GM18907 (cell line): Measurements from ENCODE around the gene STUB1.
A peak's percentile ranks its signal among the peaks of the same experiment; 100 is the strongest.

Source experiments
- ATAC-seq: cut with Tn5 transposase; IDR thresholded peaks from one replicate; pipeline ENCODE4 v1.9.1; 2021; ENCODE audit warnings: mild to moderate bottlenecking, moderate library complexity; ENCODE audit not compliant: unreplicated experiment

The STUB1 gene

DNA sequence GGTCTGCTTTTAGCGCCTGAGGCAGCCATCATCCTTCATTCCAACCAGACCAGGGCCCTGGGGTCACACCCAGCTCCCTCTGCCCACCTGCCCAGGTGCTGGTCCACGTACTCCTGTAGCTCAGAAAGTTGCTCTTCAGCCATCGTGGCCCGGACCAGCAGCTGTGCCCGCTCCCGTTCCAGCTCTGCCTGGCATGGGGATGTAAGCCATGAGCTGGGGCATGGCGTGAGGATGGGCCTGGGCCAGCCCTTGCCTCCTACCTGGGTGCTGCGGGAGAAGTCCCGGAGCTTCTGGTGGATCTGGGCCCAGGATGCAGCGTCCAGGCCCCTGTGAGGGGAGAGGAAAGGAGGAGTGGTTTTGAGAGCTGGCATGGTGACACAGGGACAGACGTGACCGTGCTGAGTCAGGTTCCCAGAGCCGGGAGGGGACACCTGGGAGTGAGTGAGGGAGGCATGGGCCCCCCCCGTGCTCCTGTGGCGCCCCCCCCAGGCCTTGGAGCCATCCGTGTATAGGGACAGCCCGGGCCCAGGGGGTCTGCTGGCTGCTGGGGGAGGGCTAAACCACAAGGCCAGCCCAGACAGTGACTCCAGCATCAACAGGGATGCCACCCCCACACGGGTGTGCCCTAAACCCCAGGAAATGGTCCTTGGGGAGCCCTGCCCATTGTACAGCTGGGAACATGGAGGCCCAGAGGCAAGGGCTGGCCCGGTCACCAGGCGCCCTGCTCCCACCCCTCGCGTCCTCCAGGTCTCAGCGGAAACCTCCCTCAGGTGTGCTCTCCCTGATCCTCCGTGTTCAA, 42.8 kb downstream of the STUB1 start:
- no peak for ATAC-seq

DNA sequence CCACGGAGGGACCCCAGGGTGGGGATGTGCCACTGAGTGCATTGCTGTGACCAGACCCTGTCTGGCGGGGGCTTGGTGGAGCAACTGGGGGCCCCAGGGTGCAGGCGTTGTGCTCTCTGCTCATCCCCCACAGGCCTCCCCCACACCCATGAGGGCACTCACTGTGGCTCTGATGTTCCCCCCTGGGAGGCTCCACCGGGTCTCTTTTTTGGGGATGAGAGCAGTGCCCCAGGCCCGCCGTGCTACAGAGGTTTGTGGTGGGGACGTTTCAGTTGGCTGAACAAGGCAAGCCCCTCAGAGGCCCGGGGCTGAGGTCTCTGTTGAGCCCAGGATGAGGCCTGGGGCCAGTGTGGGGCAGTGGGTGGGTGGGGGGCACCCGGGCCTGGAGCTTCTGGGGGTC, 43.5 kb downstream of the STUB1 start:
- no peak for ATAC-seq

DNA sequence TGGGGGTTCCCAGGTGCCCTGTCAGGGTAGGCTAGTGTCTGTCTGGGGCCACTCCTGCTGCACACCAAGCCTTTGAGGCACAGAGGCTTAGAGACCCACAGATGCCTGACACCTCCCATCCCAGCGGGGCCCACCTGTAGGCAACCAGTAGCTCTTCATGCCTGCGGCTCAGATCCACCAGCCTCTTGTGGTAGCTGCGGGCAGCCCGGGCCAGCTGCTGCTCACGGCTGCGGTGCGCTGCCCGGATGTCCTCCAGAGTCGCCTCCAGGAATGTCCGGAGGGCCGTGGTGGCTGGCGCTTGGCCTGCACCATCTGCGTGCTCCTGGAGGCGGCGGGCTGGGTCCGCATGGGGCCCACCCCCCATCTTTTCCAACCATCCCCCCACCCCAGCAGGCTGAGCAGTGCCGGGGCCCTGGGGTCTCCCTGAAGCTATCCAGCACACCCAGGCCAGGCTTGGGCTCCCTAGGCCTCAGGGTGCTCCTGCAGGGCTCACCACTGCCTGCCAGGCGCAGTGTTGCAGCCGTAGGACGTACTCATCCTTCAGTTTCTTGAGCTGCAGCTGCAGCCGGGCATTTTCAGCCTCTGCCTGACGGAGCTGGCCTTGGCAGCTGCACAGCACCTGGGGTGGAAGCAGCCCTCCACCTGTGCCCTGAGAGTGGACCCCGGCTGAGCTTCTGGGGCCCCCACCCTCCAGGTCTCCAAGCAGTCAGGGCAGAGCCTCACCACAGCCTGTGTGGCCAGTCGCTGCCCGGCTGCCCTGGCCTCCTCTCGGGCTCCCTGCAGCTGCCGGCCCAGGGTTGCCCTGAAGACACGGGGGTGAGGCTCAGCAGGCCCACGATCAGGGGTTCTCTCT, 44.2 kb downstream of the STUB1 start:
- no peak for ATAC-seq

DNA sequence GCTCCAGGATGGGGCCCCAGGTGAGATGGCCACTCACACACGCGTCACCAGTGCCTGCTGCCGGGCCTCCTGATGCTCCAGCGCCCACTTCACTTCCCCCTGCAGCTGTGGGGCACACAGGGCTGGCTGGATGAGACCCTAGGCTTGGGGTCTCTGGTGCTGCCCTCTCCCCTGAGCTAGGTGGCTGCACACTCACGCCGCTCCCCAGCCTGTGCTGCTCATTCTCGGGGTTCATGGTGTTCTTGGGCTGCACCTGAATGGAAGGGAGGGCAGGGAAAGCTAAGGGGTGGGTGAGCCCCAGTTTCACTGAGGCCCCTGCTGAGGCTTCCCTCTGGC, 44.8 kb downstream of the STUB1 start:
- ATAC-seq: no peak

DNA sequence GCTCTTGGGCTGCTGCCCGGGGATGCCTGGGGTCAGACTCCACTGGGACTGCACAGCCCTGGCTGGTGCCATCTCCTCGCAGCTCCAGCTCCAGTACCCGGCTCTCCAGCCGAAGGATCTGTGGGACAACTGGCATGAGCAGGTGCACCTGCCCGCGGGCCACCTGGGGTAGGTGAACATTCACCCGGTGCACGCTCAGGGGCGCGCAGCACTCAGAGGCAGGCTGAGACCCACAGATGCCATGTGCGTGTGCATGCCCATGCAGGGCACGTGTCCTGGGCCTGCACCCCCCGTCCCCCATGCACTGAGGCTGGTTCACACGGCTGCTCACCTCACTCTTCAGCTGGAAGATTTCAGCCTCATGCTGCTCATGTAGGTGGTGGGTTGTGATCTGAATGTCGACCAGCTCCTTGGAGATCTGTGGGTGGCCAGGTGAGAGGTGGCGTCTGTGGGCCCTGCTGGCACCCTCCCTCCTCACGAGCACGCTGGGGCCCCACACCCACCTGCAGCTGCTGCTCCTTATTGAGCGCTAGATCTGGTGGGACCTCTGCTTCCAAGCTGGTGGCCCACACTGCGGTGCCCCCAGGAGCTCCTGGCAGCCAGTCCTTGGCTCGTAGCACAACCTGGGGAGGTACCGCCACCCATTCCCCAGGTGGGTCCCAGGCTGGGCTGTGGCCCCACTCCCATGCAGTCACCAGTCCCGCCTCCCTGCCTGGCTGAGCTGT, 45.4 kb downstream of the STUB1 start:
- no peak for ATAC-seq

DNA sequence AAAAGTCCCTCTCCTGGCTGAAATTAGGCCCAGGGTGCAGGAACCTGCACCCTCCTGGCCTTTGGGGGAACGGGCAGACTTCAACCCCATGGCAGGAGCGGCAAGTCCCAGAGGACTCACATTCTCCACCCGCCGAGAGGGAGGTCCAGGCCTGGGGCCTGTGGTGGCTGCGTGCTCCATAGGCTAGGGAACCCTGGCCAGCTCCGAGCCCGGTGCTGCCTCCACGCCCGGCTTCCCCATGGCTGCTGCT, 45.9 kb downstream of the STUB1 start:
- ATAC-seq: no peak

DNA sequence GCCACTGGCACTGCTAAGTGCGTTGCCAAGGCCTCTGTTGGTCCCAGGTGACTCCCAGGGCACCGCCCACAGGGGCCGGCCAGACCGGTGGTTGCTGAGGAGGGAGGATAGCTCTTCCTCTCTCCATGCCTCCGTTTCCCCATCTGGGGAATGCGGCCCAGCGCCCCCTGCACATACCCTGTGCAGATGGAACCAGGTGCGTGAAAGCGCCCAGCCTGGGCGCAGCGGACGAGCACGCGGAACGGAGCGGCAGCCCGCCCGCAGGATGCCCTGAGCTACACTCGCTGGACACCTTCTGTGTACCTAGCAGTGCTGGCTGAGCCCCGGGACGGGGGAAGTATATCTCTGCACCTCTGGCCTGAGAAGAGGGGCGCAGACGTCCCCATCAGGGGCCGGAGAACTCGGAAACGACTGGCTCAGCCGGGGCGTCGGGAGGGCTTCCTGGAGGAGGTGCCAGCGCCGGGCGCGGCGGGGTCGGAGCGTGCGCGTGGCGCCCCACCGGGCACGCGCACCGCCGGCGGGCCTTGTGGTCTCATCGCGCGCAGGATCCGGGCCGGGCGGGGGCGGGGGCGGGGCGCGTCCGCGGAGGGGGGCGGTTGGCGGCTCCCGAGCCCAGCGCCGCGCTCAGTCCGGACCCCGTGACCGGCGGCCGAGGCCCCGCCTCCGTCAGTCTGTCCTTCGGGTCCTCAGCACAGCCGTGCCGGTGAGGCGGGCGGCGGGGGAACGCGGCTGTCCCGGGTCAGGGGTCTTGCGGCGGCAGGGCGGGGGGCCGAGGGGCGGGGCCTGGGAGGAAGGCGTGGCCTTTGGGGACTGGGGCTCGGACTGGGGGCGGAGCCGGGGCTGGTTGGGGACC, 46.5 kb downstream of the STUB1 start, which contains the start of the genes CCDC78 and HAGHL:
CCDC78 (minus strand) TSS at position 6 of the 853 bp plus-strand sequence. CDS start 76 bp downstream, outside the sequence.
HAGHL (plus strand) TSS at position 669 of the 853 bp plus-strand sequence. CDS start 404 bp downstream, outside the sequence.
- no peak for ATAC-seq

DNA sequence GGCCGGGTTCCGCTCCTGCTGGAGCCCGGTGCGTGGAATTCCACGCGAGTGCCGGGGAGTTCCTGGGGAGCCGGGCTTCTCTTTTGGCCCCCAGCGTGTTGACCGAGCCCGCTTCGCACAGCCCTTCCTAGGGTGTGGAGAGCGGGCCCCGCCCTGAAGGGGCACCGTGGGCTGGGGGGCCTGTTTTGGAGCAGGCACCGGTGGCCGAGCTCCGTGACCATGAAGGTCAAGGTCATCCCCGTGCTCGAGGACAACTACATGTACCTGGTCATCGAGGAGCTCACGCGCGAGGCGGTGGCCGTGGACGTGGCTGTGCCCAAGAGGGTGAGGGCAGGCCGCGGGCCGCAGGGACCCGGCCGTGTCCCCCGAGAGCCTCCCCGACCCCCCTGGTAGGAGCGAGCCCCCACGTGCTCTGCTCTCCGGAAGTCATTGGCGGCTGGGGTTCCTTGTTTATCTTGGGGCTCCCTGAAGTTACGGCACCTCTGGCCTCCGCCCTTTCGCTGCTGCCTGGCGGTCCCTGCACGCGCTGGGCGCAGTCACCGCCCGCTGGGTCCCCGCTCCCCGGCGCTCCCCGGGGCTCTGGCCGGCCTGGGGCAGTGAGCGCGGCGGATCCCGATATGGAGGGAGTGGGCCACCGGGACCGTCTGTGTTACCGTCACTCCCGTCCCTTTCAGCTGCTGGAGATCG, 47.2 kb downstream of the STUB1 start:
- ATAC-seq: no peak

DNA sequence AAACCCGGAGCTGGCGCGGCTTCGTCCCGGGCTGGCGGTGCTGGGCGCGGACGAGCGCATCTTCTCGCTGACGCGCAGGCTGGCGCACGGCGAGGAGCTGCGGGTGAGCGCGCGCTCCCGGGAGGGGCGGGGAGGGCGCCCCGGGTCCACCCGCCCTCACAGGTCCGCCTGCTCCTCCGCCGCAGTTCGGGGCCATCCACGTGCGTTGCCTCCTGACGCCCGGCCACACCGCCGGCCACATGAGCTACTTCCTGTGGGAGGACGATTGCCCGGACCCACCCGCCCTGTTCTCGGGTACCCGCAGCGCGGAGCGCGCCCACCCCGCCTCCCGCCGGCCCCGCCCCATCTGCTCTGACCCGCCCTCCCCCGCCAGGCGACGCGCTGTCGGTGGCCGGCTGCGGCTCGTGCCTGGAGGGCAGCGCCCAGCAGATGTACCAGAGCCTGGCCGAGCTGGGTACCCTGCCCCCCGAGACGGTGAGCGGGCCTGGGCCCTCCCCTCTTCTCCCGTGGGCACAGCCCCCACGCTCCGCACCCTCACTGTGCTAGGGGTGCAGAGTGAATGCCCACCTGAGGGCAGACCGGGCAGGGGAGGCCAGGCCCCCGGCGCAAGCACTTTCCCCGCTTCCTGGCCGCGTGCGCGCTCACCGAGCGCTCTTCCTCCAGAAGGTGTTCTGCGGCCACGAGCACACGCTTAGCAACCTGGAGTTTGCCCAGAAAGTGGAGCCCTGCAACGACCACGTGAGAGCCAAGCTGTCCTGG, 48.1 kb downstream of the STUB1 start:
- ATAC-seq: peak; percentile 35

DNA sequence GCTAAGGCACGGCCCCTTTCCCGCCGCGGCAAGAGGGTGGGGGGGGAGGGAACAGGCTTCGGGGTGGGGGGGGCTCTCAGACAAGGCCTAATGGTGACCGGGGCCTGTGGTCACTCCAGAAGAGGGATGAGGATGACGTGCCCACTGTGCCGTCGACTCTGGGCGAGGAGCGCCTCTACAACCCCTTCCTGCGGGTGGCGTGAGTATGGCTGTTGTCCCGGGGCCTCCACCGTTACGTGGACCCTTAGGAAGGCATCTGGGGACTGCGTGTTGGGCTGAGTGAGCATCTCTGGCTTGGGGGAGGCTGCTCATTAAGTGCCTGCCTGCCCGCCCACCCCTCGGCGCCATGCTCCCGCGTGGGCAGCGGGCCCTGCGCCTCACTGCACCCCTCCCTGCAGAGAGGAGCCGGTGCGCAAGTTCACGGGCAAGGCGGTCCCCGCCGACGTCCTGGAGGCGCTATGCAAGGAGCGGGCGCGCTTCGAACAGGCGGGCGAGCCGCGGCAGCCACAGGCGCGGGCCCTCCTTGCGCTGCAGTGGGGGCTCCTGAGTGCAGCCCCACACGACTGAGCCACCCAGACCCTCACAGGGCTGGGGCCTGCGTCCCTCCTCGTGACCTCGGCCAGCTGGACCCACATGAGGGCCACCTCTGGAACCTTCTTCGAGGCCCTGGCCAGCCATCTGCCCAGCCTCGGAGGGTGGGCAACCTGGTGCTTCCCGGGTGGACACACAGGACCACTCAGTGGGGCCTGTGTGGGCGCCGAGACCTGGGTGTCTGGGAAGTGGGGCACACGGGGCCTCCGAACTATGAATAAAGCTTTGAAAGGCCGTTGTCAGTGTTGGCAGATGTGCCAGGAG, 48.9 kb downstream of the STUB1 start:
- ATAC-seq: no peak

DNA sequence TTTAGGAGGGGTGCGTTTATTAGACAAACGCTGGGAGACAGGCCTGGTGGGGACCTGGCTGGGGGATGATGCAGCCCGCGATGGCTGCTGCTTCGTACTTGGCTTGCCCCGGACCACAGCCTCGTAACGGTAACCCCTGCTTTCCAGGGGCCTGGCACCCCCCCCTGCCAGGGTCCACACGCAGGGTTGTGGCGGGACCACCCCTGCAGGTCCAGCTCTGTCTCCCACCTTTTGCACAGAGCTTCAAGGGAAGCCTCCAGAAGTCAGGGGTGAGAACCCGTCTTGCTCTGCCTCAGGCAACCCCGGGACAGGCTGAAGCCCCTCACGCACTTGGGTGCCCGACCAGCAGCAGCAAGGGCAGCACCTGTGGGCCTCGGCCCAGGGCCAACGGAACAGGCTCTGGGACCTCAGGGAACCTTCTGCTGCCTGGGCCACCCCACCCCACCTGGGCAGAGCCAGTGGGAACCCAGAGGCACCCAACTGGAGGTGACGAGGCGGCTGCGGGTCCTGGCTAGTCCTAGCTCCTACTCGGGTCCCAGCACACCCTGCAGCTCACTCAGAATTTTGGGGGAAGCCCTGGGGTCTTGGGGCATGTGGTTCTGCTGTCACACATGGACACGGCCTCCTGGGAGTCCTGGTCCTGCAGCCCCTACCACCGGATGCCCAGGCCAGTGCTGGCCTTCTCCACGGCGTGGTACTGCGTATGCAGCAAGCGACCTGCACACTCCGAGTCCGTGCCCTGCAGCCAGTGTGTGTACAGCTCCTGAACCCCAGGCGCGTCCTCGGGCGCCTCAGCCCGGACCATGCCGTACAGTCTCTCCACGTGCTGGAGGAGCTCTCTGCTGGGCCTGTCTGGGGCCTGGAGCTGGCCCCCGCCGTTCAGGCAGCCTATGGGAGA, 49.8 kb downstream of the STUB1 start:
- ATAC-seq: no peak

DNA sequence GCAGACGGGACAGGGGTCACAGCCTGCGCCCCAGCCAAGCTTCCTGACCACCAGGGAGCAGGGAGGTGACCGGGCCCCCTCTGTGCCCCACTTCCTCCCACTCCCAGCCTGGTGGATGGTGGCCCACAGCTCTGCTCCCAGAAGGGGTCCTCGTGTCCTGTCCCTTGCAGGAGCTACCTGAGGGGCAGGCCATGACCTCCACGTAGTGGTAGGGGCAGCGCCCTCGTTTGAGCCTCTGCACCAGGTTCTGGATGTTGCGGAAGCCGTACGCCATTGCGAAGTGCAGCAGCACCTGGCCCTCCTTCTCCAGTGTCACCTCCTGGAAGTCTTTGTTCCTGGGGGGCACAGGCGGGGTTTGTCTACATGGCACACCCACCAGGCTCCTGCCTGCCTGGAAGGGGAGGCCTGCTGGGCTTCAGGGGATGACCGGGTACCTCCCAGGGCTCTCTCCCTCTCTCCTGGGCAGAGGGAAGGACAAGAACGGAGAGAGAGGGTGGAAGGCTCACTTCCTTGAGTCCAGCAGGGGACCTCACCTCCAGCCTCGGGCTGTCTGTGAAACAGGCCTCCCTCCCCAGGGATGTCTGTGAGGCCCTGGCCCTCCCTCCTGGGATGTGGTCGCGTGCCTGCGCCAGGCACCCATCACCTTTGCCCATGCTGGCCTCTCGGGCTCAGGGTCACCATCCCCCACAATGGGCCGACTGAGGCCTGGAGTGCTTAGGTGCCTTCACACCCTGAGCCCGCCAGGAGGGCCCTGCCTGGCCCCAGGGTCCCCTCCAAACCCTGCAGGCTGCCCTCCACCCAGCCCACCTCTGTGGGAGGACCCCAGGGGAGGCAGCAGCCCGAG, 50.7 kb downstream of the STUB1 start:
- no peak for ATAC-seq

DNA sequence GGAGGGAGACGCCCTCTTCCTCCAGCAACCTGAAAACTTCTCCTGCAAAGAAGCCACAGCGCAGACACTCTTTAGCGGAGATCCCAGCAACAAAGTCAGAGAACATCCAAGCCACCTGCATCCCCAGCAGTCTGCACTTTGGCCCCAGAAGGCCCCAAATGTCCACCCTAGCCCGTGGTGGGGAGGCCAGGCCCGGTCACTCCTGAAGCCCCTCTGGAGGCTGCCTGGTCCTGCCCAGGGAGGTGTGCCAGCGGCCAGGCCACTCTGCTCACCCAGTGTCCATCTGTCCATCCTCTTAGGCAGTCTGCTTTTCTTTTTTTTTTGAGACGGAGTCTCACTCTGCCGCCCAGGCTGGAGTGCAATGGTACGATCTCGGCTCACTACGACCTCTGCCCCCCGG, 52.1 kb downstream of the STUB1 start:
- ATAC-seq: no peak
